ENCODE results near the gene GPR146. TPM values are rescaled to one million over a fixed set of nuclear protein-coding genes. Genes with fewer than 3 reads are reported as not detected.

Gene GPR146
- total RNA-seq, 1 donor = 1.2 TPM

DNA sequence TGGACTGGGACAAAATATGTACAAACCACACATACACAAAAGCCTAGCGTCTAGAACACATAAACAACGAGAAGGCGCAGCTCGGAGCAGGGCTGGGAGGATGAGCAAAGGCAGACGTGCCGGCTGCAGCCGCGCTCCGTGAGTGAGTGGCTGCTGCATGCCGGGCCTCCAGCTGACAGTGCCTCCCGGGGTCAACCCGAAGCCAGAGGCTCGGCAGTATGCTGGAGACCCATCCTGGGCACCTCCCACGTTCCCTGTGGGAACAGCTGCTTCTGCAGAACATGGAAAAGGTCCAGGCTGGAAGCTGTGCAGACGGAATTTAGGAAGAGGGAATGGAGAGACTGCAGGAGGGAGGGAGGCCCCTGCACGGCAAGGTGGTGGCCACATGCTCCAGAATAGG lies 3.6 kb upstream of the GPR146 start:
- peak; percentile 38 for DNase-seq (ENCODE audit: low read depth)
- no peak overlapping the region for H3K4me3 ChIP-seq (ENCODE audit: low read depth, low read length)
- TF ChIP-seq, protein P1, sequence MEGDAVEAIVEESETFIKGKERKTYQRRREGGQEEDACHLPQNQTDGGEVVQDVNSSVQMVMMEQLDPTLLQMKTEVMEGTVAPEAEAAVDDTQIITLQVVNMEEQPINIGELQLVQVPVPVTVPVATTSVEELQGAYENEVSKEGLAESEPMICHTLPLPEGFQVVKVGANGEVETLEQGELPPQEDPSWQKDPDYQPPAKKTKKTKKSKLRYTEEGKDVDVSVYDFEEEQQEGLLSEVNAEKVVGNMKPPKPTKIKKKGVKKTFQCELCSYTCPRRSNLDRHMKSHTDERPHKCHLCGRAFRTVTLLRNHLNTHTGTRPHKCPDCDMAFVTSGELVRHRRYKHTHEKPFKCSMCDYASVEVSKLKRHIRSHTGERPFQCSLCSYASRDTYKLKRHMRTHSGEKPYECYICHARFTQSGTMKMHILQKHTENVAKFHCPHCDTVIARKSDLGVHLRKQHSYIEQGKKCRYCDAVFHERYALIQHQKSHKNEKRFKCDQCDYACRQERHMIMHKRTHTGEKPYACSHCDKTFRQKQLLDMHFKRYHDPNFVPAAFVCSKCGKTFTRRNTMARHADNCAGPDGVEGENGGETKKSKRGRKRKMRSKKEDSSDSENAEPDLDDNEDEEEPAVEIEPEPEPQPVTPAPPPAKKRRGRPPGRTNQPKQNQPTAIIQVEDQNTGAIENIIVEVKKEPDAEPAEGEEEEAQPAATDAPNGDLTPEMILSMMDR (IDR thresholded peaks at IDR 0.05; ENCODE audit: insufficient read depth, low read length) = no peak

DNA sequence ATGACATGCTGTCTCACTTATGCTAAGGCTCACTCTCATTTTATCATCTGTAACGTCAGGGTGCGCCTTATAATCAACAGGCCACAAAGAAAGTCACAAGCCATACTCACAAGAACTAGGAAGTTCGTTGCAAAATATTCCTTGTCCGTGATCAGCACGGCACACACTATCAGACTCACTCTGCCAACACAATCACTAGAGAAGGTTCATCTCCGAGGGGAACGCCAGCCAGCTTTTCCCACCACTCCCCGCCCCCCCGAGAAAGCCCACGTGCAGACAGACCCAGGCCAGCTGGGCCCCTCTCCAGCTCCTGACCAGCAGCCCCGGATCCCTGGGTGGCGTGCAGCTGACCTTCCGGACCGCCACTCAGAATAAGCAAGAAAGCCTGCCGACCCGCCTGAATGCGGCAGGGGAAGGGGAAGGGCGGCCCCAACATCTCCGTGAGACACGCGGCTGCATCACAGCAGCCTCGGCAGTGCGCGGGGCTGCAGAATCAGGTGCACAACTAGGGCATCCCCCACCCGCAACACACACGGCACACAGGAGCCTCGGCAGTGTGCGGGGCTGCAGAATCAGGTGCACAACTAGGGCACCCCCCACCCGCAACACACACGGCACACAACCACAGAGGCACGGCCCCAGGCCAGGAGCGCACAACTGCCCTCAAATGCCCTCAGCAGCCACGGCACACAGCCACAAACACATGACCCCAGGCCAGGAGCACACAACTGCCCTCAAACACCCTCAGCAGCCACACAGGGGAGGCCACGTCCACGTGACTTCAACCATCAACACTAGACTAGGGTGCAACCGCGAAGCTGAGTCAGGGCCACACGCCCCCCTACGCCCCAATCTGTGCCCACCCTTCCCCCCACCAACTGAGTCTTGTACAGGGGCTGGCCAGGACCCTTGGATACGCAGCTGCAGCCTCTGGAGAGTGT lies 2.5 kb upstream of the GPR146 start:
- no peak for DNase-seq (ENCODE audit: low read depth)
- no peak overlapping the region for H3K4me3 ChIP-seq (ENCODE audit: low read depth, low read length)
- TF ChIP-seq, protein P1 (IDR thresholded peaks at IDR 0.05; ENCODE audit: insufficient read depth, low read length) = no peak

DNA sequence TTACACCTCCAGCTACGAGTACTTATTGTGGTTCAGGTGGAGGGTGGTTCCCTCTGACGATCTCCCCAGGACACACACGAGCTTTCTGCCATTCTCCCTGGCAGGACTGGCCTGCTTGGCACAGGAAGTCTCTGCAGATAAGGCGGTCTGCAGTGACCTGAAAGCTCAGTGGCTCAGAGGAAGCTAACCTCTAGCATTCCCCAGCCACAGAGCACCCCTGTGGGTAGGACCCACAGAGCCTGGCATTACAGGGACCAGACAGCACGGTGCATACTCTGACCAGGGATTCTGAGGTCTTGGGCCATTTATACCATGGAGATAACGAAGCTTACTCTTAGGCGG lies 1.9 kb upstream of the GPR146 start:
- H3K4me3 ChIP-seq (ENCODE audit: low read depth, low read length) = no peak overlapping the region
- TF ChIP-seq, protein P1 (IDR thresholded peaks at IDR 0.05; ENCODE audit: insufficient read depth, low read length) = no peak
- DNase-seq (ENCODE audit: low read depth) = no peak

DNA sequence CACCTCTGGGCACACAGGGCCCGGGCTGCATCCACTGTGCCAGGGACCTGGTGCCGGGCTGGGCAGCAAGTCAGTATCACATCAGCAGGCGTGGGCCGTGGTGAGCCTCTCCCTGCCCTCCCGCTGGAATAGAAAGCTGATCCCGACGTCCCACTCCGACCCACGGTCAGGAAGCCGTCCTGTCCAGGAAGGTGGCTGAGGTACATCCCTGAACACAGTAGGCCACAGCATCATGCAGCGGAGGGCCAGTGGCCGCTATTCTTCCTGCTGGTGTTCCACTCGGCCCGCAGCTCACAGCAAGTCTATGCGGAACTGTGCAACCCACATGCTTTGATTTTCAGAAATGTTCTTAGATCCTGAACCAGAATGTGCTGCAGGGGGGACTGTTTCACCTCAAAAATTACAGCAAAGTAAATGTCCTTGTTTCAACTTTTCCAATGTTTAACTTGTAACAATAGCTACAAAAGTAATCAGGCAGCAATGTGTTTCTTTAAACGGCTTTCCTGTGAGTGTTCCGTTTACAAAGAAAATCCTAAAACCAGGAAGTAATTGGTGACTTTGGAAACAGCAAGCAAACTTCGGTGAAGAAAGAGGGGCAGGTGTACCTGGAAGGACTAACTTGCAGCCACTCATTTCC lies 676 bp upstream of the GPR146 start:
- no peak for DNase-seq (ENCODE audit: low read depth)
- H3K4me3 ChIP-seq (ENCODE audit: low read depth, low read length) = peak overlapping the region; percentile 57
- TF ChIP-seq, protein P1 (IDR thresholded peaks at IDR 0.05; ENCODE audit: insufficient read depth, low read length) = no peak

DNA sequence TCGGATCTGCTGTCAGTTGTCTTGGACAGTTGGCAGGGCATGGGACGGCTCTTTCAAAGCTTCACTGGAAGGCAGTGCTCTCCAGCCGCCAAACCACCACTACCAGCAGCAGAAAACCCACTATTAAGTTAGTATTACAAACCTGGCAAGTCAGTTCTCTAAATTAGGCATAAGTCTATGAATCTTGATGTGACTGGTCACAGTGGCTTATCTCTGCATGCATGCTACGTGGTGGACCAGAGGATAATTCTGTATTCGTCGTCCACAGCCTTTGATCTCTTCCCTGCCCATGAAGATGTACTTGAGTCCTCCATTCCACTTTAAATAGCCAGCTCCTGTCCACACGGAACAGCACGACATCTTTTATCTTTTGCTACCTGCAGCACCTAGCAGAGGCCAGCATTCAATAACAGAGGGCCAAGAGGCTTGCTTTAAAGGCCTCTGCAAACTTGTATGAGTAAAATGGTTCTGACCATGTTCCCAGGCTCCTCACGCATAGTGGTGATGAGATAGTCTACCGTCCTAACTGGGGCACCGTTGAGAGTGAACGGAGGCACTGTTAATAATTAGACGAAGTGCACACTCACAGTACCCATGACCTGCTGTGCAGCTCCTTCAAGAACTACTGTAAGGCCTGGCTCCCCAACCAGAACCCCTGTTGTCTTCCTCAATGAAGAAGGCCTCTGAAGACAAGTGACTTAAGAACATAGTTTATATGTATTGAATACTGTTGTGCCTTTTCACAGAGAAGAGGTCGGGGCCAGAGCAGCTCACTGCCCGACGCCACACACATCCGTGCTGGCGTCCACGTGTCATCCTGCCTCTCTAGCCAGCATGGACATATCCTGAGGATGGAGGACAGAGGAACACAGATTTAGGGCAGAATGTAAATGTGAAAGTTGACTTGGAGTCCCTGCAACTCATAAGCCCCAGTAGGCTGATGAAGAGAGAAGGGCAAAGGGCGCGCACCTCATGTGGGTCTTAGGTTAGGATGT lies 1.0 kb downstream of the GPR146 start:
- TF ChIP-seq, protein P1 (IDR thresholded peaks at IDR 0.05; ENCODE audit: insufficient read depth, low read length) = no peak
- H3K4me3 ChIP-seq (ENCODE audit: low read depth, low read length) = peak overlapping the region; percentile 72
- DNase-seq (ENCODE audit: low read depth) = no peak

Measured in fibroblast of the aortic adventitia (primary cell).